SH-SY5Y (cell line): ENCODE results near the gene KRTAP21-2.

Experiments used
- GATA2 ChIP-seq: IDR thresholded peaks from 2 replicates; pipeline ENCODE4 v1.6.1; 2011; ENCODE audit warnings: mild to moderate bottlenecking, low read depth, low read length
- GATA3 ChIP-seq: IDR thresholded peaks from 2 replicates; pipeline ENCODE4 v1.6.1; 2011; ENCODE audit warnings: low read depth, mild to moderate bottlenecking, low read length, moderate library complexity

GRCh38 chr21:30714946-30715345 is 32.1 kb downstream of the KRTAP21-2 start:
- TF ChIP-seq GATA3, result no peak
- no peak for TF ChIP-seq GATA2
